ENCODE data around the gene SYT17.

DNA sequence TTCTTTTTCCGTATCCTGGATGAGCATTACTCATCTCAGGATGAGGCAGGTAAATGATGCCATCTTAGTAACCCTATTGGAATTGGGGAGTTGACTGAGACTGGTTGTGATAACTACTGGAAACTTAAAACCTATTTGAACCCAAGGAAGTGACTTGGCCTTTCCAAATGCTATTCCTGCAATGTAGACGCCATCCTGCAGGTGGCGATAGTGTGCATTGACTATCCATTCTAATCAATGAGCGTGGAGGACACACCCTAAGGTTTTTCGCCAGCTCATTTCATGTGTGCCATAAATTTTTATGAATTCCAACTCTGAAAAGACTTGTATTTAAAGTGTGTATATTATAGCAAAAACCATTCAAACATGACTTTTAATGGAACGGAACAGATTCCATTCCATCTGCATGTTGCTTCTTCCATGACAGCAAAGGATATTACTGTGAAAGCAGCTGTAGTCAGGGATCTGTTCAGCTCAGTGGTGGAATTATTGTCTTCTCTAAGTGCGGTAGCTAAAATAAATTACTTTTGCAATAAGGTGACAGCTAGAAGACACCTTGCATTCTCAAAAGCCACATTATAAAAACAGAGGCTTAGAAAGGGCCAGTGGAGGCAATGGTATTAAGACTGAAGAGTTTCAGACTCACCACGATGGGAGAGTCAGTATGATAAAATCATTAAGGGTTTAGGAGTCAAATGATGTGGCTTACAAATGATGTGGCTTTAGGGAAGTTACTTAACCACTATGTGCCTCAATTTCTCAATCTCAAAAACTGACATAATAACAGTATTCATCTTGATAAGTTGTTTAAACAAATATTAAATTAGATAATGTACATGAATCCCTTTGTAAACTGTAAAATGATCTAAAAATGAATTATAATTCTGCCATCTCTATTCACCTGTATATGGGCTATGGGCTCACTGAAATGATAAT lies 55.5 kb downstream of the SYT17 start:
- TF ChIP-seq, protein P1, sequence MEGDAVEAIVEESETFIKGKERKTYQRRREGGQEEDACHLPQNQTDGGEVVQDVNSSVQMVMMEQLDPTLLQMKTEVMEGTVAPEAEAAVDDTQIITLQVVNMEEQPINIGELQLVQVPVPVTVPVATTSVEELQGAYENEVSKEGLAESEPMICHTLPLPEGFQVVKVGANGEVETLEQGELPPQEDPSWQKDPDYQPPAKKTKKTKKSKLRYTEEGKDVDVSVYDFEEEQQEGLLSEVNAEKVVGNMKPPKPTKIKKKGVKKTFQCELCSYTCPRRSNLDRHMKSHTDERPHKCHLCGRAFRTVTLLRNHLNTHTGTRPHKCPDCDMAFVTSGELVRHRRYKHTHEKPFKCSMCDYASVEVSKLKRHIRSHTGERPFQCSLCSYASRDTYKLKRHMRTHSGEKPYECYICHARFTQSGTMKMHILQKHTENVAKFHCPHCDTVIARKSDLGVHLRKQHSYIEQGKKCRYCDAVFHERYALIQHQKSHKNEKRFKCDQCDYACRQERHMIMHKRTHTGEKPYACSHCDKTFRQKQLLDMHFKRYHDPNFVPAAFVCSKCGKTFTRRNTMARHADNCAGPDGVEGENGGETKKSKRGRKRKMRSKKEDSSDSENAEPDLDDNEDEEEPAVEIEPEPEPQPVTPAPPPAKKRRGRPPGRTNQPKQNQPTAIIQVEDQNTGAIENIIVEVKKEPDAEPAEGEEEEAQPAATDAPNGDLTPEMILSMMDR (IDR thresholded peaks at IDR 0.05), result peak in 5 of 6 experiments; percentile 16 to 91 (median 75)
- TF ChIP-seq POLR2A (IDR thresholded peaks at IDR 0.05), result no peak

All from Peyer's patch (tissue), 4 donors.